Choroid plexus epithelial cell (primary cell): Measurements from ENCODE around the gene FZD10.

Experiments used
- DNase-seq: peaks from one replicate; pipeline ENCODE4 v3.0.0-alpha.2; 2010; ENCODE audit warnings: low read depth
- H3K4me3 ChIP-seq: 2 replicates; pipeline ENCODE4 v1.5.1; 2011; ENCODE audit warnings: low read depth, mild to moderate bottlenecking, control low read depth, low read length, moderate library complexity
- TF ChIP-seq, protein P1 (sequence below): conservative IDR thresholded peaks from 2 replicates; pipeline ENCODE4 v1.5.1; 2011; ENCODE audit warnings: low read depth, mild to moderate bottlenecking, control low read depth, inconsistent platforms, low read length, moderate library complexity

The FZD10 gene

DNA sequence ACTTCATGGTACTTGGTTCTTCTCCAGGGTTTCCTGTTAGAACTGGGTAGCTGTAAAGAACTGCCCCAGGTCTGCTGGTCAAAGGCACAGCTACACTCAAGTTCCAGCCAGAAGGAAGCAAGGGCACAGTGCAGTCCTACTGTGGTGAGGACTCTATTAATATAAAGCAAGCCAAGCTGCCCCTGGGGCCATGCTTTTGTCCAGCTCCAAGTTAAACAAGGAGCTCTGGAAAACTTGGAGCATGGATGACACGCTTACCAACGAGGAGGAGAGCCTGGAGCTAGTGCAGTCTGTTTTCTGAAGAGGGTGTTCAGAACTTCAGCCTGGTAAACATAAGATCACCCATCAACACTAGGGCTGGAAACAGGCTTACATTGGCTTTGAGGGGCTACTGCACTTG, 4.0 kb downstream of the FZD10 start:
- no peak for DNase-seq
- TF ChIP-seq, protein P1, sequence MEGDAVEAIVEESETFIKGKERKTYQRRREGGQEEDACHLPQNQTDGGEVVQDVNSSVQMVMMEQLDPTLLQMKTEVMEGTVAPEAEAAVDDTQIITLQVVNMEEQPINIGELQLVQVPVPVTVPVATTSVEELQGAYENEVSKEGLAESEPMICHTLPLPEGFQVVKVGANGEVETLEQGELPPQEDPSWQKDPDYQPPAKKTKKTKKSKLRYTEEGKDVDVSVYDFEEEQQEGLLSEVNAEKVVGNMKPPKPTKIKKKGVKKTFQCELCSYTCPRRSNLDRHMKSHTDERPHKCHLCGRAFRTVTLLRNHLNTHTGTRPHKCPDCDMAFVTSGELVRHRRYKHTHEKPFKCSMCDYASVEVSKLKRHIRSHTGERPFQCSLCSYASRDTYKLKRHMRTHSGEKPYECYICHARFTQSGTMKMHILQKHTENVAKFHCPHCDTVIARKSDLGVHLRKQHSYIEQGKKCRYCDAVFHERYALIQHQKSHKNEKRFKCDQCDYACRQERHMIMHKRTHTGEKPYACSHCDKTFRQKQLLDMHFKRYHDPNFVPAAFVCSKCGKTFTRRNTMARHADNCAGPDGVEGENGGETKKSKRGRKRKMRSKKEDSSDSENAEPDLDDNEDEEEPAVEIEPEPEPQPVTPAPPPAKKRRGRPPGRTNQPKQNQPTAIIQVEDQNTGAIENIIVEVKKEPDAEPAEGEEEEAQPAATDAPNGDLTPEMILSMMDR, result no peak
- no peak overlapping the region for H3K4me3 ChIP-seq

DNA sequence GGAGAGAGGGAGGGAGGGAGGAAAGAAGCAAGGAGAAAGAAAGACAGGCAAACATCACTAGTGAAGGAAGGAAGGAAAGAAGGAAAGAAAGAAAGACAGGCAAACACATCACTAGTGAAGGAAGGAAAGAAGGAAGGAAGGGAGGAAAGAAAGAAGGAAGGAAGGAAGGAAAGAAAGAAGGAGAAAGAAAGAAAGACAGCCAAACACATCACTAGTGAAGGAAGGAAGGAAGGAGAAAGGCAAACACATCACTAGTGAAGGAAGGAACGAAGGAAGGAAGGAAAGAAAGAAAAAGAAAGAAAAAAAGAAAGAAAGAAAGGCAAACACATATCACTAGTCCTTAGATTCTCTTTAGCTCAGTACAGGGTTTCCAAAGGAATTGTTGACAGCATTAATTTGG, 5.3 kb downstream of the FZD10 start:
- H3K4me3 ChIP-seq, result no peak overlapping the region
- TF ChIP-seq, protein P1, result no peak
- DNase-seq, result no peak

DNA sequence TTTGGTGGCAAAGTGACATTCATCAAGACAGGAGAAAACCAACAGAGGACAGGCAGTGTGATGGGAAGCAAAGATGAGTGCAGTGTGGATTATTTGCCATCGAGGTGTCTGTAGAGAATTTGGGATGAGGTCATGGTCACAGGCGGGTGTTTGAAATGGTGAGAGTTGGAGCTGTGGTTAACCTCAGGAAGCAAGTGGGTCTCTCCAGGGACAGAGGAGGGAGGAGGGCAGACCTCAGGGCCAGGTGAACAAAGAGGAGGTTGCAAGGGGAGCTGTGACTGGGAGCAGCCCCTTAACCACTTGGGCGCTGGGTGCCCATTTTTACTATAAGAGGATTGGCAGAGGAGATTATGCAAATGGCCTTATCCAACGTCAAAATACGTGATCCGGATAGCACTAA, 7.0 kb downstream of the FZD10 start:
- TF ChIP-seq, protein P1, result no peak
- no peak for DNase-seq
- no peak overlapping the region for H3K4me3 ChIP-seq

DNA sequence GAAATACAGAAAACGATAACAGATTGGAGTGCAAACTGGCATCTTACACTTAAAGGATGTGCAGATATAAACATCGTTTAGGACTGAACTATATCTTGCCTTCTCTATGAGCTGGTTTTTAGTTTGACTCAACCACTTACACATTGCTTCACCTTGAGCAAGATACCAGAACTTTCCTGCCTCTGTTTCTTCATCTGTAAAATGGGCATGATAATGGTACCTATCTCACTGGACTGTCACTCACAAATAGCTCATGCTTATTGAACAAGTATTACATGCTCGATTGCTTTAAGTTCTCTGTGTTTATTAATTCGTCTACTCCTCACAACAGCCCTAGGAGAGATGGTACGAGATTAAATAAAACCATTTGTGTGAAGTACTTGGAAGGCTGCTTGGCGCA, 7.7 kb downstream of the FZD10 start:
- TF ChIP-seq, protein P1, result no peak
- DNase-seq, result no peak
- H3K4me3 ChIP-seq, result no peak overlapping the region

DNA sequence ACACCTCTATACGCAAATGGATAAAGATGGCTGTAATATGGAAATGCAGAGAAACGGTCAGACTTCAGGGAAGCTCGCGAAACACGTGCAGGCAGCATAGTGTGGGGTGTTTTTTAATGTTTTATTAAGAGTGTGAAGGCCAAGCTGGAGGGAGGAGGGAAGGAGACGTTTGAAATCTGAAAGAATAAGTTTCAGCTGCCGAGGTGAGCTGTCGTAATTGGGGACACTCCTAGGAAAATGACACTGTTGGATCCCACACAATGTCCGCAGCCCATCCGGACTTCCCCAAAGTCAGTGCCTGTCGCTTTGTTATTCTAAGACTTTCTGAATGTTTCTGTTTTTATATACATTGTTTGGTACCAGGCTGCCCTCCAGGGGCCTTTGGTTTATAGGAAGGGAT, 8.3 kb downstream of the FZD10 start:
- no peak overlapping the region for H3K4me3 ChIP-seq
- TF ChIP-seq, protein P1, result no peak
- no peak for DNase-seq

DNA sequence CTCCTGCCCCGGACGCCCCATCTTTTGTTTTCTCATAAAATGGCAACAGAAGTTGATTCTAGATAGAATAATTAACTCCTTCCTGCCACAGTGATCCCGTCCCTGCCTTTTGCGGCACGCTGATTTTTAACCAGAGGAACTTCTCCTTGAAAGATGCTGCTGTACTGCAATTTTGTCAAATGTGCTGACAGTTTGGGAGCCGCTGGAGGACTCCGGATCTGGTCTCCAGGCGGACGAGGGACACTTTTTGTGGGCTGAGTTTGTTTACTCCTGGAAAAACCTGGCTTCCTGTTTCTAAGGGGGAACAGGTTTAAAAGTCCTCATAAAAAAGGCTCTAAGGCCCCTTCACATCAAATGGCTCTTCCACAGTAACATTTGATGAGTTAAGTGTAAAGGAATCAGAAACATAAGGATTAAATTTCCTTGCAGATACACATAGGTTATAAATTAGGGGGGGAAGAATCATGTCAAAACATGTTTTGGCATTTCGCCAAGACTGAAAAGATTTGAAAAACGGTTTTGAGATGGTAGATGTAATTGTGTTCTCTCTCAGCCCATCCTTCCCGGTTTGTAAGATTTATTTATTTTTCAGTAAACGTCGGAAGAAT, 15.5 kb downstream of the FZD10 start:
- DNase-seq, result no peak
- TF ChIP-seq, protein P1, result no peak
- H3K4me3 ChIP-seq, result no peak overlapping the region

DNA sequence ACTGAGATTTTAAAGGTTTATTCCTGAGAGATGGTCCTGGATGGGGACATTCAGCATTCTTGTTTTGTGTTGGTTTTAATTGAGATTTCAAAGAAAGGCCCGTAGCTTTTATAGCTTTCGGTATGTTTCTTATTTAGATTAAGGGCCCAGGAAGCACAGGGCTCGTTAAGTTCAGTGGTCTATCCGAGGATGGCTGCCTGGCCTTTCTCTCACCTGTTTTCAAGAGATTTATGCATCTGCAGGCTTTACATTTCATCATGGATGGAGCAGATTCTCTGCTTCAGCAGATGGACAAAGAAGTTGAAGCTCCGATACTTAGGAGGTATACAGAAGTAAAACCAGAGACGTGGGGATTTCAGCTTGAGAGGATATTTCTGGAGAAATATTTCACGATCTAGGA, 16.0 kb downstream of the FZD10 start:
- no peak overlapping the region for H3K4me3 ChIP-seq
- no peak for DNase-seq
- TF ChIP-seq, protein P1, result no peak
